HepG2 (cell line): ENCODE results near the gene PCDHGB6. TPM values are rescaled to one million over a fixed set of nuclear protein-coding genes. Genes with fewer than 3 reads are reported as not detected.

Source experiments
- ATAC-seq: fragments of 200-7000 bp; cut with Tn5 transposase; 3 replicates; pipeline ENCODE4 v1.9.1; 2020; ENCODE audit warnings: mild to moderate bottlenecking, moderate library complexity
- BruUV-seq: library from RNA; stranded (reverse); fragments of 400-500 nt; replicated peaks from 2 replicates; lab custom pipeline; 2021; lab: Mats Ljungman, UMichigan
- CTCF ChIA-PET: fragments of 300-600 bp; formaldehyde crosslinking; extraction: SDS; loops from one replicate; lab custom pipeline; 2021; ENCODE audit warnings: low total read pairs, inconsistent platforms, low intra/inter-chr PET ratio; lab: Yijun Ruan, JAX
- POLR2A ChIA-PET: fragments of 350-600 bp; sonication (Branson Sonifier 250); formaldehyde crosslinking; loops from one replicate; lab custom pipeline; 2020; ENCODE audit warnings: antibody characterized with exemption, inconsistent platforms; lab: Yijun Ruan, JAX
- DNase-seq: peaks from one replicate; pipeline ENCODE4 v3.0.0-alpha.2; 2015; ENCODE audit warnings: low spot score
- FAIRE-seq: peaks from 3 replicates; lab custom pipeline; 2011; peaks lifted over from hg19 to GRCh38; lab: Jason Lieb, UNC
- H2AFZ ChIP-seq: one replicate; pipeline ENCODE4 v1.6.1; 2011; ENCODE audit warnings: low read length, inconsistent platforms
- H3K27ac ChIP-seq: fragments of 300-600 bp; 3 replicates; pipeline ENCODE4 v1.8.0; 2011; ENCODE audit warnings: mixed run types, mild to moderate bottlenecking, mixed read lengths, low read length, inconsistent platforms; ENCODE audit not compliant: insufficient read depth; ENCODE audit errors: extremely low read length
- H3K27me3 ChIP-seq, 2 experiments: fragments of 200-600 bp in 1 of 2; 2 replicates in 1 of 2; 3 replicates in 1 of 2; pipeline versions ENCODE4 v1.6.0 to v1.8.0; 2011; ENCODE audit warnings: low read length in 2 of 2, mild to moderate bottlenecking in 2 of 2, moderate library complexity in 2 of 2, inconsistent platforms in 1 of 2; ENCODE audit not compliant: insufficient read depth in 2 of 2, control insufficient read depth in 1 of 2
- H3K36me3 ChIP-seq, 2 experiments: fragments of 200-600 bp in 1 of 2; replicated peaks in 1 of 2; 2 replicates in 1 of 2; 3 replicates in 1 of 2; pipeline versions ENCODE4 v1.5.1 to v1.8.0; 2011; ENCODE audit warnings: low read length in 2 of 2, inconsistent platforms in 1 of 2; ENCODE audit not compliant: insufficient read depth in 2 of 2, control insufficient read depth in 1 of 2
- H3K4me1 ChIP-seq: 2 replicates; pipeline ENCODE4 v1.5.1; 2012; ENCODE audit warnings: low read length, inconsistent platforms; ENCODE audit not compliant: insufficient read depth
- H3K4me2 ChIP-seq: 2 replicates; pipeline ENCODE4 v1.6.0; 2011; ENCODE audit warnings: low read depth, low read length, inconsistent platforms
- H3K4me3 ChIP-seq, 3 experiments: fragments of 200-600 bp in 1 of 3; sonication (generic), shearing (Covaris generic) in 1 of 3; replicated peaks in 1 of 3; 2 replicates each; pipeline ENCODE4 v1.5.1; 2011 to 2016; ENCODE audit warnings: low read length in 3 of 3, inconsistent platforms in 2 of 3, low read depth in 2 of 3, mild to moderate bottlenecking in 2 of 3, control low read depth in 1 of 3, mixed read lengths in 1 of 3; ENCODE audit not compliant: insufficient read depth in 1 of 3
- H3K79me2 ChIP-seq: one replicate; pipeline ENCODE4 v1.6.1; 2011; ENCODE audit warnings: low read length, inconsistent platforms; ENCODE audit not compliant: insufficient read depth
- H3K9ac ChIP-seq: 2 replicates; pipeline ENCODE4 v1.6.0; 2011; ENCODE audit warnings: mild to moderate bottlenecking, low read depth, low read length, inconsistent platforms; ENCODE audit not compliant: insufficient read depth
- H3K9me3 ChIP-seq: 2 replicates; pipeline ENCODE4 v1.5.1; 2012; ENCODE audit warnings: mild to moderate bottlenecking, low read length
- H4K20me1 ChIP-seq: 2 replicates; pipeline ENCODE4 v1.6.0; 2011; ENCODE audit warnings: inconsistent platforms, mild to moderate bottlenecking, low read length, moderate library complexity; ENCODE audit not compliant: insufficient read depth
- CTCF ChIP-seq: sonication (generic); formaldehyde crosslinking; IDR thresholded peaks from 2 replicates; pipeline ENCODE4 v1.5.0; 2020; ENCODE audit warnings: mild to moderate bottlenecking, missing genetic modification reagents, moderate library complexity
- IKZF4 ChIP-seq: sonication (generic); formaldehyde crosslinking; IDR thresholded peaks from 2 replicates; pipeline ENCODE4 v1.5.1; 2020; ENCODE audit warnings: borderline replicate concordance, mild to moderate bottlenecking, low read depth, missing genetic modification reagents; ENCODE audit errors: not compliant biosample characterization
- KLF6 ChIP-seq: IDR thresholded peaks from 2 replicates; pipeline ENCODE4 v1.8.0; 2016; ENCODE audit warnings: missing biosample characterization, missing genetic modification reagents
- STAT6 ChIP-seq: sonication (generic); formaldehyde crosslinking; IDR thresholded peaks from 2 replicates; pipeline ENCODE4 v1.4.0; 2020; ENCODE audit warnings: missing genetic modification reagents, mild to moderate bottlenecking, borderline replicate concordance
- YEATS2 ChIP-seq: sonication (generic); formaldehyde crosslinking; IDR thresholded peaks from 2 replicates; pipeline ENCODE4 v1.4.0; 2020; ENCODE audit warnings: missing genetic modification reagents, borderline replicate concordance
- ZFP36L2 ChIP-seq: sonication (generic); formaldehyde crosslinking; IDR thresholded peaks from 2 replicates; pipeline ENCODE4 v1.4.0; 2020; ENCODE audit warnings: missing genetic modification reagents
- WGBS: methylation state at CpG from one replicate; pipeline ENCODE4 v1.1.6; 2017; ENCODE audit warnings: low lambda C conversion rate; 5-methylcytosine and 5-hydroxymethylcytosine counted together
- in situ Hi-C: cut with HindIII; loops from 2 replicates; pipeline ENCODE4 v1.10.0; 2017; ENCODE audit warnings: low pct_unique_long_range_greater_than_20kb; ENCODE audit not compliant: extremely low pct_ligation_motif_present
- intact Hi-C: fragments of 100-400 bp; cut with micrococcal nuclease; formaldehyde crosslinking; loops from one replicate; pipeline ENCODE4 v1.10.0; 2022; ENCODE audit not compliant: unreplicated experiment
- polyA plus RNA-seq, 8 experiments: library from polyadenylated mRNA; depleted of rRNA in 3 of 8; stranded (reverse) in 7 of 8; unstranded in 1 of 8; fragments of >200 nt; fragmentation: Illumina TruSeq in 4 of 8; extraction: Trizol in 4 of 8; gene quantifications; 2 replicates each; pipeline versions ENCODE4 v1.2.1 to v1.2.3, GENCODE V29; 2011 to 2016; ENCODE audit warnings: low read depth in 4 of 8, missing spikeins in 1 of 8, mixed read lengths in 1 of 8; ENCODE audit not compliant: insufficient read depth in 1 of 8
- total RNA-seq, 5 experiments: library from RNA; depleted of rRNA; stranded (reverse); fragments of >200 nt; fragmentation: Illumina TruSeq; extraction: Trizol; gene quantifications; 2 replicates each; pipeline ENCODE4 v1.2.3, GENCODE V29; 2016; ENCODE audit warnings: low read depth in 1 of 5

PCDHGB6 gene
- total and polyA plus RNA-seq, 2 of the 13 experiments (the other 11 are each of a cell fraction or from before 2014, with no cell fraction given) = 0.01 to 0.20 TPM

GRCh38 chr5:141392429-141393198, 15.2 kb upstream of the PCDHGB6 start, which contains the start of gene PCDHGA8:
PCDHGA8 (plus strand) TSS chr5:141392633; CDS start chr5:141392814, 181 bp downstream.
- H3K36me3 ChIP-seq = no peaks in the 10 kb centered on the region
- H3K4me2 ChIP-seq = no peak within 1 kb of the TSS
- in situ Hi-C loops = no loop called here
- DNase-seq = no peak
- no peaks in the 10 kb centered on the region for H3K79me2 ChIP-seq
- POLR2A ChIA-PET = no interaction called here
- H3K9ac ChIP-seq = no peak within 1 kb of the TSS
- no peak for ATAC-seq
- H4K20me1 ChIP-seq = no peaks in the 10 kb centered on the region
- peak; percentile 17; the same call in 1 of the 2 replicates for TF ChIP-seq CTCF
- TF ChIP-seq ZFP36L2 (CRISPR knock-in tag) = no peak
- TF ChIP-seq, all 625 proteins: peak for 1
- no peak within 1 kb of the TSS for H2AFZ ChIP-seq
- H3K4me3 ChIP-seq = no peak within 1 kb of the TSS
- H3K4me1 ChIP-seq = peaks cover 5% of the 10 kb centered on the region; the same call in 1 of the 2 replicates
- peaks cover 47% of the 10 kb centered on the region for H3K9me3 ChIP-seq
- no peak for FAIRE-seq
- intact Hi-C loops = no loop called here
- CTCF ChIA-PET = no interaction called here
- 89% methylated on average over 38 of the region's 38 CpGs for WGBS
- no TSS peak for BruUV-seq
- H3K27ac ChIP-seq = no peak within 1 kb of the TSS
- no peaks in the 10 kb centered on the region for H3K27me3 ChIP-seq

- POLR2A ChIA-PET = no interaction called here
- DNase-seq = no peak
- Histone ChIP-seq H4K20me1 (no peaks in the 10 kb centered on the region), H3K4me1 (peaks cover 5% of the 10 kb centered on the region; the same call in 1 of the 2 replicates), H3K4me3 (no peak overlapping the region), H3K27me3 (no peaks in the 10 kb centered on the region), H3K9me3 (peaks cover 51% of the 10 kb centered on the region), H3K36me3 (no peaks in the 10 kb centered on the region), H3K9ac (no peak overlapping the region), H3K27ac (no peak overlapping the region), H2AFZ (no peak overlapping the region), H3K4me2 (no peak overlapping the region), H3K79me2 (no peaks in the 10 kb centered on the region)
- FAIRE-seq = no peak
- WGBS = 64% methylated on average over 16 of the region's 21 CpGs
- ATAC-seq = no peak
- CTCF ChIA-PET = no interaction called here
- in situ Hi-C loops (no loop called here), intact Hi-C loops (no loop called here)
- BruUV-seq = no TSS peak
- no peak for TF ChIP-seq IKZF4 (CRISPR knock-in tag)
- TF ChIP-seq KLF6 (CRISPR knock-in tag) = no peak
- TF ChIP-seq YEATS2 = no peak
- no peak for TF ChIP-seq STAT6
Measured at GRCh38 chr5:141393267-141393666, 14.6 kb upstream of the PCDHGB6 start.
